Uterus (tissue), 4 donors: ENCODE results near the gene LSS. TPM values are rescaled to one million over a fixed set of nuclear protein-coding genes. Genes with fewer than 3 reads are reported as not detected.

Experiments
- DNase-seq, 2 donors: peaks; one replicate each; pipeline ENCODE4 v3.0.0-alpha.2; 2019 to 2020
- H3K27ac ChIP-seq, 2 donors: fragments of 200-600 bp; sonication (generic); 1 replicate in 1 of 2; 2 replicates in 1 of 2; pipeline ENCODE4 v1.5.1; 2016 to 2018
- H3K27me3 ChIP-seq, 2 donors: fragments of 200-600 bp; sonication (generic); one replicate each; pipeline ENCODE4 v1.5.1; 2018 to 2019; ENCODE audit warnings: control low read depth in 1 of 2
- H3K36me3 ChIP-seq, 2 donors: fragments of 200-600 bp; sonication (generic); one replicate each; pipeline ENCODE4 v1.5.1; 2019; ENCODE audit warnings: control low read depth in 1 of 2
- H3K4me1 ChIP-seq, 2 donors: fragments of 200-600 bp; sonication (generic); one replicate each; pipeline ENCODE4 v1.5.1; 2018 to 2019; ENCODE audit warnings: control low read depth in 1 of 2
- H3K4me3 ChIP-seq, 2 donors: fragments of 200-600 bp; sonication (generic); 1 replicate in 1 of 2; 2 replicates in 1 of 2; pipeline ENCODE4 v1.5.1; 2018 to 2019; ENCODE audit warnings: mild to moderate bottlenecking in 1 of 2
- H3K9me3 ChIP-seq, 2 donors: fragments of 200-600 bp; sonication (generic); one replicate each; pipeline ENCODE4 v1.5.1; 2019; ENCODE audit warnings: control low read depth in 1 of 2
- CTCF ChIP-seq, 4 experiments: fragments of 200-600 bp in 2 of 4; fragments of 450-650 bp in 2 of 4; sonication (generic) in 2 of 4; IDR thresholded peaks; one replicate each; pipeline ENCODE4 v1.5.1; 2016 to 2019; ENCODE audit warnings: antibody characterized with exemption in 4 of 4, mild to moderate bottlenecking in 2 of 4, moderate library complexity in 1 of 4
- POLR2A ChIP-seq, 2 donors: fragments of 450-650 bp; IDR thresholded peaks; one replicate each; pipeline ENCODE4 v1.6.1; 2016; ENCODE audit warnings: antibody characterized with exemption in 2 of 2, mild to moderate bottlenecking in 1 of 2, moderate library complexity in 1 of 2
- intact Hi-C: fragments of 100-400 bp; cut with DNase I; formaldehyde crosslinking; loops from one replicate; pipeline ENCODE4 v1.15.1; 2023; ENCODE audit warnings: low total_unique reads
- total RNA-seq, 4 donors: library from RNA; depleted of rRNA in 3 of 4; stranded (reverse); fragments of >200 nt in 3 of 4; gene quantifications; one replicate each; pipeline versions ENCODE4 v1.1.0 to v1.2.4, GENCODE V29; 2014 to 2023
- donor health status: DM: yes; HTN: yes; CAD: no.

The LSS gene
- total RNA-seq, 4 donors from 2014 or later, result 35.4 to 94.0 (median 41.5) TPM

DNA sequence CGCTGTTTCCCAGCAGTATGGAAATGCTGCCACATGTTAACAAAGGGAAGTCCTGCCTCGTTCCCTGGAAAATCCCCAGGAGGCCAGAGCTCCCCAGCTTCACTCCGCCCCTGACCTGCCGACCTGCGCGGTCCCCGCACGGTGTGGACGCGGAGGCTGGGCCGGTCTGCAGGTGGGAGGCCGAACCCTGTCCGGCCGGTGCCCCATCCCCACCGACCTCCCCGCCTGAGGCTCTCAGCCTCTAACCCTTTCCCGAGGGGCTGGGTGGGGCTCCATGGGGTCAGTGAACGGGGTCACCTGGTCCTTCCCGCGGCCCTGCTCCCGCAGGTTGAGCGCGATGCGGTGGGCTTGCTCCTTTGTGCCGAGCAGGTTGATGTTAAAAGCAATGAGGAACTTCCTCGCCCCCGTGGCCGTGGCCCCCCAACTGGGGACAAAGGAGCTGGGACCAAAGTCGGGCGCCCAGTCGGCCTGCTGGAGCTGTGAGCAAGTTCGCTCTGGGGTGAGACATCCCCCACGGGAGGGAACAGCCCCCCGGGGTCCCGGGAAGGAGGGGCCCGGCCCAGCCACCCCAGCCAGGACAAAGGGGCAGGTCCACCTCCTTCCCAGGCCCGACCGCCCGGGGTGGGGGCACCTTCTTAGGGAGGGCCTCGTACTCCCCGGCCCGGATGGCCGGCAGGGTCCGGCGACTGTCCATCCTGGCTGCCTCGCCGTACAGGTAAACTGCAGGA is 77.1 kb downstream of the LSS start:
- no peak for TF ChIP-seq CTCF (IDR thresholded peaks at IDR 0.05)
- TF ChIP-seq POLR2A (IDR thresholded peaks at IDR 0.05), result no peak
- Histone ChIP-seq H3K36me3 (no peaks in the 10 kb centered on the region), H3K4me3 (no peak overlapping the region), H3K27me3 (no peaks in the 10 kb centered on the region), H3K9me3 (no peaks in the 10 kb centered on the region), H3K4me1 (peaks cover 0 to 4% of the 10 kb centered on the region in 2 donors), H3K27ac (no peak overlapping the region)
- intact Hi-C loops, result no loop called here
- DNase-seq, result peak in 1 of 2 donors; percentile 15

- Histone ChIP-seq H3K27me3 (no peaks in the 10 kb centered on the region), H3K36me3 (no peaks in the 10 kb centered on the region), H3K27ac (no peak overlapping the region), H3K9me3 (no peaks in the 10 kb centered on the region), H3K4me3 (no peak overlapping the region), H3K4me1 (peaks cover 0 to 4% of the 10 kb centered on the region in 2 donors)
- intact Hi-C loops, result no loop called here
- no peak for DNase-seq
- TF ChIP-seq POLR2A (IDR thresholded peaks at IDR 0.05), result no peak
- no peak for TF ChIP-seq CTCF (IDR thresholded peaks at IDR 0.05)
These were observed 78.0 kb downstream of the LSS start for GRCh38 chr21:46150491-46151121.

DNA sequence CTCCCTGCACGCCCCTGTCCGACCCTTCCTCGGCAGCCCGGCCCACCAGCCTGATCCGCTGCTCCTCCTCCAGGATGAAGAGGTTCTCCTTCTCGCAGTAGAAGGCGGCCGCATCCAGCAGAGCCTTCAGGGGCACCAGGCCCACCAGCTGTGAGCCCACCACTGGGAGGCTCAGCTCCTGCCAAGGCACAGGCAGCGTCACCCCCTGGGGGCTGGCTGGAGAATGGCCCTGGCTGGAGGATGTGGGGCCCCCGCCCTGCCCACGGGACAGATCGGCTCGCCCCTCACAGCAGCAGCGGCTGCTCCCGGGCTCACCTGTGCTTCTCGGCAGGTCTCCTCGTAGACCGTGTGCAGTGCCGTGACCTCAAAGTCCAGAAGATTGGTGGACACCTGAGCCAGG is 78.5 kb downstream of the LSS start:
- DNase-seq, result peak in 1 of 2 donors; percentile 11
- intact Hi-C loops, result no loop called here
- no peak overlapping the region for H3K27ac ChIP-seq

DNA sequence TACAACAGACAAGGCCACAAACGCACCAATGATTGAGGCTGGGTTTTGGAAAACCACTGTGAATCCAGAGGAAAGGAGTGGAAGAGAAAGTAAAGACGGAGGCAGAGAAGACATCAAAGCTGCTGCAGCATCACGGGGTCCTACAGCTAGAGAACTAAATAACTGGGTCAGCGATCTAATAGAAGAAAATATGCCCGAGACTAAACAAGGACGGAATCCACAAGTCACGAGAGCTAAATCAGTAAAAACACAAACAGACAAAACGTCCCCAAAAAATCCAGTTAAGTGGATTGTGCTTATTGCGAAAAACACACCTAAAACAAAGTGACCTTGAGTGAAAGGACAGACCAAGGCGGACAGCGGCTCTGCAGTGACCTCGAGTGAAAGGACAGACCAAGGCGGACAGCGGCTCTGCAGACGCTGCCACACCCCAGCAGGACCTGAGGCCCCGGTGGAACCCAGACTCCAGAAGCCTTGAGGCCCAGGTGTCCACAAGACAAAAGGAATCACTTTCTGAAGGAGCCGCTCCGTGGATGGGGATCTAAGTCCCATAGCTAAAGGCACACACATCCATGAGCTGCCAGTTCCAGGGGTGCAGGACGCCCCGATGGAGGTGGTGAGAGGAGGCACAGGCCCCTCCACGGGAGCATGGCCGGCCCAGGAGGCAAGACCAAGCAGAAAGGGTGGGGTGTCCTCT is 79.2 kb downstream of the LSS start:
- H3K4me1 ChIP-seq, result peaks cover 0 to 4% of the 10 kb centered on the region in 2 donors
- no peaks in the 10 kb centered on the region for H3K36me3 ChIP-seq
- H3K27ac ChIP-seq, result no peak overlapping the region
- peak; percentile 10 to 12 for DNase-seq
- intact Hi-C loops, result no loop called here
- no peaks in the 10 kb centered on the region for H3K9me3 ChIP-seq
- no peaks in the 10 kb centered on the region for H3K27me3 ChIP-seq
- H3K4me3 ChIP-seq, result no peak overlapping the region
- no peak for TF ChIP-seq CTCF (IDR thresholded peaks at IDR 0.05)
- TF ChIP-seq POLR2A (IDR thresholded peaks at IDR 0.05), result no peak

More for the DNA sequence above, 78.5 kb downstream of the LSS start:
- Histone ChIP-seq H3K36me3 (no peaks in the 10 kb centered on the region), H3K4me1 (peaks cover 0 to 4% of the 10 kb centered on the region in 2 donors), H3K4me3 (no peak overlapping the region), H3K9me3 (no peaks in the 10 kb centered on the region), H3K27me3 (no peaks in the 10 kb centered on the region)
- TF ChIP-seq POLR2A (IDR thresholded peaks at IDR 0.05), result no peak
- TF ChIP-seq CTCF (IDR thresholded peaks at IDR 0.05), result no peak

DNA sequence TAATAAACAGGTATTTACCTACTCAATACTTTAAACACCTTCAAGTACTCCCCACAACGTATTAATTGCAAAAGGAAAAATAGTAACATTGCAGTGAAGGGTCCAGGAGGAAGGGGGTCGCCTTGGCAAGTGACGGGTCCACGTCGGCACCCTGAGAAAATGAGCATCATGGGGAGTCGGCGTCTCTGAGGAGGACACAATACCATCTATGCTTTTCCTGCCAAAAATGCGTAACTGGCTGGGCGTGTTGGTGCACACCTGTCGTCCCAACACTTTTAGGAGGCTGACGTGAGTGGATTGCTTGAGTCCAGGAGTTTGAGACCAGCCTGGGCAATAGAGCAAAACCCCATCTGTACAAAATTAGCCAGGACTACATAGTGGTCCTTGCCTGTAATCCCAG is 80.5 kb downstream of the LSS start:
- Histone ChIP-seq H3K9me3 (no peaks in the 10 kb centered on the region), H3K4me3 (no peak overlapping the region), H3K36me3 (no peaks in the 10 kb centered on the region), H3K27me3 (no peaks in the 10 kb centered on the region), H3K27ac (no peak overlapping the region), H3K4me1 (peaks cover 0 to 4% of the 10 kb centered on the region in 2 donors)
- intact Hi-C loops, result no loop called here
- DNase-seq, result peak; percentile 7 to 11
- TF ChIP-seq POLR2A (IDR thresholded peaks at IDR 0.05), result no peak
- no peak for TF ChIP-seq CTCF (IDR thresholded peaks at IDR 0.05)
